GM19328 (cell line): ENCODE measurements around the gene KIF23.
"Not testable (repeated sequence)": the region's sequence is repeated elsewhere in the genome, so short reads cannot be mapped to it uniquely, and the experiment has no call there.

Experiments
- ATAC-seq: cut with Tn5 transposase; IDR thresholded peaks from one replicate; pipeline ENCODE4 v1.9.1; 2021; ENCODE audit warnings: mild to moderate bottlenecking, moderate library complexity; ENCODE audit not compliant: unreplicated experiment

Gene KIF23

DNA sequence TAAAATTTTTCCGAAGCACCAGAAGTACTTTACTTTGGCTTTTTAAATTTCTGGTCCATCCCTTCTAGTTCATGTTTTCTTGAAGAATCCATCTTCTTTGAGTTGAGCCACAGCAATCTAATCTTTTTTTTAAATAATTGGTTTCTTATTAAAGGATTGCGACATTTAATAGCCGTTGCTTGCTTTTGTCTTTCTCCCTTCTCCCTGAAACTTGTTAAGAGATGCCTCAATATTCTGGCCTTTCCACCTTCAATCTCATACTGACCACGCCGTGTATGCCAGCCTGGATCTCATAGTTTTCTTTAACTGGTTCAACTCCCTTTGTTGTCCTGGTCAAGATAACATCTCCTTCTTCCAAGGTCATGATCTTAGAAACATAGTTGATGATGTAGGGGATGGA, 20.1 kb downstream of the KIF23 start:
- no peak for ATAC-seq

DNA sequence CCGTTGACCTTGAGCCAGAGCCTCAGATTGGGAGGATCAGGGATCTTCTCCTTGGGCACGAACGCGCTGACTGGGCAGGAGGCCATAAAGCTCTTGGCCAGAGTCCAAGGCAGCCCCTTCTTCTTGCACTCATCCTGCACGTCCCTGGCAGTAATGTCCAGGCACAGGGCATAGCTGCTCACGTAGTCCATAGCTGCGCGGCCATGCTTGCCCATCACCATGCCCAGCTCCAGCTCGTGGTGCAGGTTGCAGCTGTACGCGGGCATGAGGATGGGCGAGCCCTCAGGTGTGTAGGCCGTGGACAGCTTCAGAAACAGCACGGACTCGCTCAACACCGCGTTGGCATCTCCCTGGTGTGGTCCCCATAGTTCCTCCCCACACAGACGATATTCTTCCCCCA, 20.5 kb downstream of the KIF23 start:
- ATAC-seq, result no peak

DNA sequence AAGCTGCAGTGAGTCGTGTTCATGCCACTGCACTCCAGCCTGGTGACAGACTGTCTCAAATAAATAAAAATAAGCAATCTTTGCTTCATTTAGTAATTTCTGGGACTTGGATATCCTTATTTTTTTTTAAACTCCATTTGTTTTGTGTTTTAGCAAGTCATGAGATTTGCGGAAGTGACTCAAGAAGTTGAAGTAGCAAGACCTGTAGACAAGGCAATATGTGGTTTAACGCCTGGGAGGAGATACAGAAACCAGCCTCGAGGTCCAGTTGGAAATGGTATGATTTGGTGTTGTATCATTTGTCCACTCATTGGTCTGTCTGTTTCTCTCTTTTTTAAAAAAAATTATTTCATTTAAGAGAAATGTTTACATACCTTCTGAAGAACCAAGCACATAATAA, 21.8 kb downstream of the KIF23 start:
- no peak for ATAC-seq

DNA sequence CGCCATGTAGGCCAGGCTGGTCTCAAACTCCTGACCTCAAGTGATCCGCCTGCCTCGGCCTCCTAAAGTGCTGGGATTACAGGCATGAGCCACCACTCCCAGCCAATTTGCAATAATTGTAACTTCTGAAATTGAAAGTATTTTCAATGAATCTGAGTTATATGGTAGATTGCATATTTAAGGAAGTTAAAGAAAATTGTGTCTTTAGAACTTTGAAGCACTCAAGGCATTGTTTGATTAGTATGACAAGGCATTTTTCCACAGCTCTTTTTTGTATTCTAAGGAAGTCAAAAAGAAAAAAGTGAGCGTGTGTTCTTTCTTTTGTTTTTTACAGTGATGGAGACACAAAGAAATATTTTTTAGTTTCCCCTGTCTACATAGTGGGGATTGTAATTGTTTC, 22.8 kb downstream of the KIF23 start:
- no peak for ATAC-seq

DNA sequence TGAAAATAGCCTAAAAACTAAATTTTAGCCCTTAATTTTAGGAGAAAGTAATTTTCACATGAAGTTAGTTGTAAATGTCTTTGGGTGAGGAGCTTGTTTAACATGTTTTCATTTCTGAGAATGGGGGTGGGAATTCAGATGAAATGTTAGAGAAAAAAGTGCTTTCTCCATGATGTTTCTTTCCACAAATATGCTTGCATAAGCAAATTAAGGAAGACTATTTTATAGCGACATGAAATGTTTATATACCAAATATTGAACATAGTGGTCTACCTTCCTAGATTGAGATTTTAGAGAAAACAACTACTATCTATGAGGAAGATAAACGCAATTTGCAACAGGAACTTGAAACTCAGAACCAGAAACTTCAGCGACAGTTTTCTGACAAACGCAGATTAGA, 25.5 kb downstream of the KIF23 start:
- no peak for ATAC-seq

DNA sequence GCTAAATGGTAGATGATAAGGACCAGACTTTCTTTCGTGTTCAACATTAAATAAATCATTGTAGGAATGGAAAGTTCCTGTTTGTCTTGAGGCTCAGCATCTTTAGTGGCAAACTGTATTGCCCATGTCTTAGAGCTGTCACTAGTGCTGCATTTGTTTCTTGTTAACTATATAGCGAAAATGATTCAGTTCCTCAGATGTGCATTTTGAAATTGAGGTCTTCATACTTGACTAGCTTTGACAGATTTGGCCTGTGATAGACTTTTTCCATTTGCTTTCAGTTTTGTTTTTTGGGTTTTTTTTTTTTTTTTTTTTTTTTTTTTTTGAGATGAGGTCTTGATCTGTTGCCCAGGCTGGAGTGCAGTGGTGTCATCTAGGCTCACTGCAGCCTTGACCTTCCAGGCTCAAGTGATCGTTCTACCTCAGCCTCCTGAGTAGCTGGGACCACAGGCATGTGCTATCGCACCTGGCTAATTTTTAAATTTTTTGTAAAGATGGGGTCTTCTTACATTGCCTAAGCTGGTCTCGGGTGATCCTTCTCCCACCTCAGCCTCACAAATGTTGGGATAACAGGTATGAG, 29.0 kb downstream of the KIF23 start:
- ATAC-seq, result no peak

DNA sequence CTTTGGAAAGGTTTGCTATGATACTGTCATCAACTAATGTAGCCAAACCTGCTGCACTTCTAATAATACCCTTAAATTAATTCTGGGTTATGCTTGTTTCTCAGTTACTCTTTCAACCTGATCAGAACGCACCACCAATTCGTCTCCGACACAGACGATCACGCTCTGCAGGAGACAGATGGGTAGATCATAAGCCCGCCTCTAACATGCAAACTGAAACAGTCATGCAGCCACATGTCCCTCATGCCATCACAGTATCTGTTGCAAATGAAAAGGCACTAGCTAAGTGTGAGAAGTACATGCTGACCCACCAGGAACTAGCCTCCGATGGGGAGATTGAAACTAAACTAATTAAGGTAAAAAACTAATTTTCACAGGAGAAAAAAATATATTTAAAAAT, 30.5 kb downstream of the KIF23 start:
- ATAC-seq, result no peak

DNA sequence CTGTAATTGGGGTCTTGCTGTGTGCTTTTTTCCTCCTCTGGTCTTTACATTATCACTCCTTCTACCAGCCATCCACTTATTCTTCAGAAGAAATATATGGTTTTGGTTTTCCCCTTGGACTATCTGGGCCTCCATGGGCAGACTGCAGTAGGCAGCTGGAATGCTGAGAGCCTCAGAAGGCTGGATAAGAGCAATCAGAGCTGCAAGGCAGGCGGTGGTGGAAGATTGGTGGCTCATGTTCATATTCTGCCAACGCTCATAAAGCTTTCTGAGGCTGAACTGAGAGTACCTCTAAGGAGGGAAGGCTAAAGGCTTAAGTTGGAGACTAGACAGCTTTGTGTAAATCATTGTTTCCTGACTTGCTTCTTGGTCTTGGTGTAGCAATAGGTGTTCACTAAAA, 32.8 kb downstream of the KIF23 start:
- ATAC-seq, result no peak

DNA sequence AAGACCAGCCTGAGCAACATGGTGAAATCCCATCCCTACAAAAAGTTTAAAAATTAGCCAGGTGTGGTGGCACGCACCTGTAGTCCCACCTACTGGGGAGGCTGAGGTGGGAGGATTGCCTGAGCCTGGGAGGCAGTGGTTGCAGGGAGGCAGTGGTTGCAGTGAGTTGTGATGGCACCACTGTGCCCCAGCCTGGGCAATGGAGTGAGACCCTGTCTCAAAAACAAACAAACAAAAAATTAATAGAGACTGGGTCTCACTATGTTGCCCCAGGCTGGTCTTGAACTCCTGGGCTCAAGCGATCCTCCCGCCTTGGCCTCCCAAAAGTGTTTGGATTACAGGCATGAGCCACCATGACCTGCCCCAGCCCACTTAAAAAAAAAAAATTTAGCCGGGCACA, 36.1 kb downstream of the KIF23 start:
- ATAC-seq, result not testable (repeated sequence)

DNA sequence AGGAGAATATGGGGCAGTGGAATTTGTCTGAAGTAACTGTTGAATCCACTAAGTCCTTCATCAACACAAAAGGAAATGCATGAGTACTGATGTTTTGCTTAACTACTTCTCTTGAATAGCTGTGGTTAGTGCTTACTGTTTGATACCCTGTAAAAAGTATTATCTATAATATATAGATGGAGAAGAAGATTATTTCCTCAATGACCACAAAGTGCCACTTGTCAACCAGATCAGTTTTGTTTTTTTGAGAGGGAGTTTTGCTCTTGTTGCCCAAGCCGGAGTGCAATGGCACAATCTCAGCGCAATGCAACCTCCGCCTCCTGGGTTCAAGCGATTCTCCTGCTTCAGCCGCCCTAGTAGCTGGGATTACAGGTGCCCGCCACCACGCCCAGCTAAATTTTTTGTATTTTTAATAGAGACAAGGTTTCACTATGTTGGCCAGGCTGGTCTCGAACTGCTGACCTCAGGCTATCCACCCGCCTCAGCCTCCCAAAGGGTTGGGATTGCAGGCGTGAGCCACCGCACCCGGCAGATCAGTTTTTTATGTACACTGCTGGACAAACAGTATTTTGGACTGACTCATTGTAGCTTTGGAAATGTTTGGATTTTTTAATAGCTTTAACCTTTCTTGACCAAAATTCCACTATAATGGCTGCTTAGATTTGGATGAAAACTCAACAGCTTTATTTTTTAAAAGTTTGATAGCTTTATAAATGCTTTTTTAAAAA, 37.0 kb downstream of the KIF23 start:
- no peak for ATAC-seq

DNA sequence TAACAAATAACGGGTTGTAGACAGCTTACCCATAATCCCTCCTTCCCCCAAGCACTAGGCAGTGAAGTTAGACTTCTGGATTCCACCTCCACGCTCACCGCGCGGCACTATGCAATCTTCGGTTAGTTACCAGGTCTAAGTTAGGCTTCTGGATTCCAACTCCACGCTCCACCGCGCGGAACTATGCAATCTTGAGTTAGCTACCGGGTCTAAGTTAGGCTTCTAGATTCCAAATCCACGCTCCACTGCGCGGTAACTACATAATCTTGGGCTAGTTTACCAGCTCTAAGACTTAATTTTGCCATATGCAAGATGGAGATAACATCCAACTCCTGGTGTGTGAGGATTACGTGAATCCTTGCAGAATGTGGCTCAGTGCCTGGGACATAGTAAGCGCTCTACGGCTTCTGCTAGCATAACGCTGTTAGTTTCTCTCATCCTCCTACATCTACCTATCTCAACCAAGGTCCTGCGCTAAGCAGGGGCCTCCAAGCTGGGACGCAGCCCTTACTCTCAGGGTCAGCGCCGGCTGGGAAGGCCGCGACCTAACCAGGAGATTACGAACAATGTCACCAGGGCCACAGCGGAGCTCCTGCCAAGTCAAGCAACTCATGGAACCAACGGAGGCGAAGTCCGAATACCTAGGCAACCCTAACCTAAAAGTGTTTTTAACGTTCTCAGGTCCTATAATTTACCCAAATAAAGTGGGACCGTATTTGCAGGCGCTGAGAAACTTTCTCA, 38.0 kb downstream of the KIF23 start:
- ATAC-seq, result peak; percentile 29

DNA sequence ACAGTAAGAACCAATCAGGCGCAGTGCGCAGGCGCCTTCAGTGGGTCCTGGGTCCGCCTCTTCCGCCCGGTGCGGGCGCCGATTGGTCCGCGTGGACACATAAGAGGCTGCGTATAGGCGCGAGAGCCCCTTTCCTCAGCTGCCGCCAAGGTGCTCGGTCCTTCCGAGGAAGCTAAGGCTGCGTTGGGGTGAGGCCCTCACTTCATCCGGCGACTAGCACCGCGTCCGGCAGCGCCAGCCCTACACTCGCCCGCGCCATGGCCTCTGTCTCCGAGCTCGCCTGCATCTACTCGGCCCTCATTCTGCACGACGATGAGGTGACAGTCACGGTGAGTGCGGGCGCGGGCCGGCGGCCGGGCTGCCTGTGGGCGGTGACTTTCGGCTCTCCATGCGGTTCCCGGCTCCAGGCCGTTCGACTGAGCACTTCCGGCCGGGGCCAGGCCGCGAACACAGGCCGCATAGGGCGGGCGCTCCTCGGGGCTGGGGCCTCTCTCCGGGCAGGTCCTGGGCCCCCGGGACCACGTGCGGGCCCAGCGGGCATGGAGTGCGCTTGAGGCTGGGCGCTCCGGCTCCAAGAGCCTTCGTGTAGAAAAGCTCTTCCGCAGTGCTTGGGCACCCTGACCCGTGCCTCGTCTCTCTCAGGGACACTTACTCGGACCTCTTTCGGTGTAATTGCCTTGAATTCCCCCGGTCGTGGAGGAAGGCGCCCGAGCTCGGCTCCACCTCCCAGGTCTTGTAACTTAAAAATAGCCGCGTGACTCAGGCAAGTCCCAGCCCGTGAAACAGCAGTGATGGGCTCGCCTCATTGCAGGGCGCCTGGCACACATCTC, 38.8 kb downstream of the KIF23 start, which contains the start of gene RPLP1:
Gene RPLP1, plus strand, starts transcription at position 127 of the 830 bp plus-strand sequence. Its CDS starts 131 bp downstream, at position 258.
- ATAC-seq, result peak; percentile 68

DNA sequence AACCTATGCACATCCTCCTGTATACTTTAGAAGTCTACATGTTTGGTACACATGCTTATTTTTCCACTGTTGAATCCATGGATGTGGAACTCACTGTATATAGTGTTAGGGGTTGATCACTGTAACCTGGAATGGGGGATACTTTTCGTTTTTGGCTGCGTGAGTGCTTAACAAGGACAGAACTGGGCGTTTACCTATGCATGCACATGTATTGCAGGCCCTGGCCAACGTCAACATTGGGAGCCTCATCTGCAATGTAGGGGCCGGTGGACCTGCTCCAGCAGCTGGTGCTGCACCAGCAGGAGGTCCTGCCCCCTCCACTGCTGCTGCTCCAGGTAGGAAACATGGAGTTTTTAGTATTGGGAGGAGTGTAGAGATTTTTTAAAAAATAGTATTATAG, 40.8 kb downstream of the KIF23 start:
- no peak for ATAC-seq

DNA sequence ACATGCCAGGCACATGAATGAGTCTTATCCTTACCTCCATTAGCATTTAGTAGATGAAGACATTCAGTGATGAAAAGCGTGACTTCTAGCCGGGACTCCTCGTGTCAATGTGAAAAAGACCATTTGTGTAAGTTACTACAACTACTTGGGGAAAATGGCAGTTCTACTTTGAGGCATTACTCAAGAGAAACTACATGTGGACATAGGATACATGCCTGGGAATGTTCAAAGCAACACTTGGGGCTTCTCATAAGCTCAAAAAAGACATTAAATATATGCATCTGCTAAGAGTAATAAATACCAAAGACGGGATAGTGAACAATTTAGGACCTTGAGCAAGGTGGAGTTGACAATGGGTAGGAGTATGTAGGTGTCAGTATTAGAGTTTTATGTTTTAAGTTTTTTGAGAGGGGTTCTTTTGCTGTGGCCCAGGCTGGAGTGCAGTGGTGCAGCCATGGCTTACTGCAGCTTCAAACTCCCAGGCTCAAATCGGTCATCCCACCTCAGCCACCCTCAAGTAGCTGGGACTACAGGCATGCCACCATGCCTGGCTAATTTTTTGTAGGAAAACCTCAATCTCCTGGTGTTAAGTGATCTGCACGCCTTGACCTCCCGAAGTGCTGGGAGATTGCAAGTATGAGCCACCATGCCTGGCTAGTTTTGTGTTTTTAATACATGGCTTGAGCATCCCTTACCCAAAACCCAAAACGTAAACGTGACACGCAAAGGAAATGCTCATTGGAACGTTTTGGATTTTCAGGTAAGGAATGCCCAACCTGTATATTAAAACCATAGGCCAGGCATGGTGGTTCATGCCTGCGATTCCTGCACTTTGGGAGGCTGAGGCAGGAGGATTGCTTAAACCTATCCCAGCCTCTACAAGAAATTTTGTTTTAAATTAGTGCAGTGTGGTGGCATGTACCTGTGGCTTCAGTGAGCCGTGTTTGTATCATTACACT, 42.3 kb downstream of the KIF23 start:
- no peak for ATAC-seq

DNA sequence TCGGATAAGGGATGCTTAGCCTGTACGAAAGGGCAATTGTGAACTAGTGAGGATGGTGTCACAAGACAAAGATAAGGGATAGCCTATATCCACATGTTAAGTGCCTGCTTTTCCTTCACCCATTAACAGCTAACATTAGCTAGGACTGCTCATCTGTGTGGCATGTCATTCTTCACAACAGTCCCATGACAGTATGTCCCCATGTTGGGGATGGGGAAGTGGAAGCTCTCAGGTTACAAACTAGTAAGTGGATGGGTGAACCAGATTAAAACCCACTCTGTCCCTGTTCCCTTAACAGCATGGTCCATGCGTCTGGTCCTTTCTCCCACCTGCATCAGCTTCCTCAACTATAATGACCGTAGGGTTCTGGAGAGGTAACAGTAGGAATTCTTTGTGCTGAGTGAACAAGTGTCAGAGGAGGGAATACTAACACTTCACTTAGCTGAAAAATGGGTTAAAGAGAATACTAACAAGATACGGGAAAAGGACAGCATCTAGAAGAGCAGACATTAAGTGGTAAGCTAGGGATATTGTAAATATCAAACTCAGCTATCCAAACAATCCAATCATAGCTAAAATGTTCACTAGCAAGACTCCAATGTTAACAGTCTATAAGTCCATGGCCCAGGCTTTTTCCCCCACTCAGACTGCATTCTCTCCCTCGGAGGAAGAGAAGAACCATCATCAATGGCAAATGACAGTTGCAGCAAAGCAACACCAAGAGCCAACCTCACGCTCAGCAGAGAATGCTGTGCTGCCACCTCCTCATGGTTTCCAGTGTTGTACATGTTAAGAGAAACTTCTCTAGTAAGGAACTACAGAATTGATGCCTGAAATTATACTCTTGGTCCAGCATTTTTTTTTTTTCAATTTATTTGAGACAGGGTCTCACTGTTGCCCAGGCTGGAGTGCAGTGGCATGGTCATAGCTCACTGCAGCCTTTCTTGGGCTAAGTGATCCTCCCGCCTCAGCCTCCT, 43.4 kb downstream of the KIF23 start:
- no peak for ATAC-seq

DNA sequence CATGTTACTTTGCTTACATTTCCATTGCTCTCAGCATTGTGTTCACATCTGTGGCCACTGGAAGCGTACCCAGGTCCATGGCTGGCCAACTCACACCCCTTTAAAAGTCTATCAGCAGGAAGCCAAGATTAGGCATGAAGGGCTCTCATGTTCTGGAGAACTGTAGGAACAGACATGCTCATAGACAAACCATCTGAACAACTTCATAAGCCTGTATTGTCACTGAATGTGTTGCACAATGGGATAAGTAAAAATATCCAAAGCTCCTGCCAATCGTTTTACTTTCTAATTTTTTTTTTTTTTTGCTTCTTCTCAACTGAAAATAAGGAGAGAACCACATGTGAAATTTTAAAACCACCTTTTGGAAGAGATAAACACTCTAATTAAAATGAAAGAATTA, 44.9 kb downstream of the KIF23 start:
- no peak for ATAC-seq

DNA sequence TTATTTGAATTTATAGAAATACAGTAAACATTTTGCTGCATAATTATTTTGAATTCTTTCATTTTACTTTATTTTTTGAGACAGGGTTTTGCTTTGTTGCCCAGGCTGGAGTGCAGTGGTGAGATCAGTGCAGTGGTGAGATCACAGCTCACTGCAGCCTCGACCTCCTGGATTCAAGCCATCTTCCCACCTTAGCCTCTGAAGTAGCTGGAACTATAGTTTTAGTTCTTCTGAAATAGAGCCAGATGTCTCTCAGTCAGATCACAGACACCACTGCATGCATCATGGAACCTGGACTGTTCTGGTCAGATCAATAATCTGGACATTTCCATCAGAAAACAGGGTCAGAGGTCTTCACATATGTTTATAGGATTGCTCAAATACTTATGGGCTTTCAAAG, 46.3 kb downstream of the KIF23 start:
- no peak for ATAC-seq

DNA sequence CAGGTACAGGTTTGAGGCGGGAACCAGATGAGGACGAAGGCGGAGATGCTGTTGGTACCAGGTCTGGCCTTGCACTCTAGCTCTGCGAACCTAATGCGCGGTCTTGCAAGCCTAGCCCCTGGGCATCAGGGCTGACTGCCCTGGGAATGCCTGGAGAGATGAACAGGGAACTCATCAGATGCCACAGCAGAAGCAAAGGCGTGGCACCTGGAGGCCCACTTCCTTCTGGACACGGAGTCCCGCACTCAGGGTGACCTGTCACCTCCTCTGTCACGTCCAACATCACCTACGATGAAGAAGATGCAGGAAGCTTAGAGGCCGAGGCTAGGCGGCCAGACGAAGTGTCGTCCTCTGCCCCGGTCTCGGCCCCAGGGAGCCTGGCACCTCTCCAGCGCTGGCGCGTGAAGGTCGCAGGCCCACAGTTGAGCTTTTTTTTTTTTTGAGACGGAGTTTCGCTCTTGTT, 47.9 kb downstream of the KIF23 start:
- no peak for ATAC-seq
